Inflammatory macrophage treated with lipopolysaccharide for 4 hours (primary cell): ENCODE measurements around the gene FCSK.
"Not testable (repeated sequence)": the region's sequence is repeated elsewhere in the genome, so short reads cannot be mapped to it uniquely, and the experiment has no call there.

Source experiments
- DNase-seq: peaks from one replicate; pipeline ENCODE4 v3.0.0-alpha.2; 2020

FCSK gene

DNA sequence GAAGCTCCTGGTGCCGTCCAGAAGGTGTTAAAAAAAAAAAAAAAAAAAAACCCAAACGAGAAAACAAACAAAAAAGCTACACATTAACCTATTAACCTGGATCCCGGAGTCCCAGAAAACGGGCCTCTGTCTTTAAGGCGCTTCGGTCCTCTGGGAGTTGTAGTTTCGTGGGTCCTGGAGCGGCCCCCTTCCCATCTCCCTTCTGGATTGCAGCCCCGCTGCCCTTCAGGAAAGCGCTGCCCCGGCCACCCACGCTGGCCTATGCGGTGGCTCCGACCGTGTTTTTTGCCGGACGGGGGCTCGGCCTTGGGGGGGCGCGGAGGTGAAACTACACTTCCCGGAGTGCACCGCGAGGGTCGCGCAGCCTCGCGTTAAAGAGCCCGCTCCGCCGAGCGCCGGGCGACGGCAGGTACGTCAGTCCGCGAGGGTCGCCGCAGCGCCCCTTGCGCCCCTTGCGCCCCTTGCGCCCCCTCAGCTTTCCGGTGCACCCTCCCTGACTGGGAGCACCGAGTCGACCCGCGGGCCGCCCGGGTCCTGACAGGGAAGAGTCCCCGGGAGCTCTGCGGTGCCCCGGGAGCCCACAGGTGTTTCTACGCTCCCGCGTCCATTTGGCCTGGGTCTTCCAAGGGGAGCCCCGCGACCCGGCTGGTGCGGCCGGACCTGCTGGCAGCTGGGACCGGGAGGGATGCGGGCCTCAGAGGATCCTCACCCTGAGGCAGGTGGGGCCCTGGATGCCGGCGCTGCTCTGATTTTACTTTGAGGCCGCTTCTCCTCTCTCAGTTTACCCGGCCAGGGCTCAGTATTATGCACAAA, at the start of gene FCSK:
Gene FCSK, plus strand, starts transcription at position 374 of the 813 bp plus-strand sequence. CDS start 8,596 bp downstream, outside the sequence.
- DNase-seq: peak; percentile 56

DNA sequence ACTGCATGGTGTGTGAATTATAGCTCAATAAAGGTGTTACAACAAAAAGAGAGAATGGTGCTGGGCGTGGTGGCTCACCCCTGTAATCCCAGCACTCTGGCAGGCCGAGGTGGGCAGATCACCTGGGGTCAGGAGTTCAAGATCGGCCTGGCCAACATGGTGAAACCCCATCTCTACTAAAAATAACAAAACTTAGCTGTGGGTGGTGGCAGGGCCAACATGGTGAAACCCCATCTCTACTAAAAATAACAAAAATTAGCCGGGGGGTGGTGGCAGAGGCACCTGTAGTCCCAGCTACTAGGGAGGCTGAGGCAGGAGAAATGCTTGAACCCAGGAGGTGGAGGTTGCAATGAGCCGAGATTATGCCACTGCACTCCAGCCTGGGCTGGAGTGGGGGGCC, 48.3 kb upstream of the FCSK start:
- not testable (repeated sequence) for DNase-seq

DNA sequence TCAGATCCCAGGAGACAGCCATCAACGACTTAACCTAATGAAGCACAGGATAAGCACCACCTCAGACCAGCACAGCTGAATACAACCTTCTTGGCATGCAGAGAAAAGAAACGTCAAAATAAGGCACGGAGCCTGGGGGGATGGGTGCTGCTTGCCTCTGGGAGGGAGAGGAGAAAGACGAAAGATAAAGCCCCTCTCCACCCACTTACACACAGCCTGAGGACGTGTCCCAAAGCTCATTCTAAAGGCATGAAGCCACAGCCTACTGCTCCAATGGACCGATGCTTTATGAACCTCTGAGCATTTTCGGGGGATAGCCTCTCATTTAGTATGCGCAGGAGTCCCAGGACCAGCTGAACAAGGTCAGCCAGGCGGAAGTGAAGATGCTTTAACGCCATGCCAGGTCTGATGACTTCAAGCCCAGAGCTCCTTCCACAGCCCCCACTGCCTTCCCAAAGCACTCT, 46.6 kb upstream of the FCSK start:
- DNase-seq: no peak

DNA sequence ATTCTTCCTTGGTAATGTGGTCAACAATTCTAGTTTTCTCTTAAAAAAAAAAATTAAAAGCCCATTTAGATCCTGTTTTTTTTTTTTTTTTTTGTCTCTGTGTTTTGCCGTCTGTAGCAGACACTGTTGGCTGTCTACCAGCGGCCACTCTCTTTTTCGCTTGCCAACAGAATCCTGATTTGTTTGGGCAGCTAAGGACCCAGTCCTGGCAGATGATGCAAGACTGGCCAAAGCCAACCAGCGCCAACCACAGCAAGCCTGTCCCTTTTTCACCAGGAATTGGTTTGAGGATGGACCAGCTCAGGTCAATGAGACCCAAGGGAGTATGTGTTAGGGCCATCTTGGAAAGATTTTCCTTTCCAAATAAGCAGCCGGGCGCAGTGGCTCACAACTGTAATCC, 43.7 kb upstream of the FCSK start:
- DNase-seq: no peak

DNA sequence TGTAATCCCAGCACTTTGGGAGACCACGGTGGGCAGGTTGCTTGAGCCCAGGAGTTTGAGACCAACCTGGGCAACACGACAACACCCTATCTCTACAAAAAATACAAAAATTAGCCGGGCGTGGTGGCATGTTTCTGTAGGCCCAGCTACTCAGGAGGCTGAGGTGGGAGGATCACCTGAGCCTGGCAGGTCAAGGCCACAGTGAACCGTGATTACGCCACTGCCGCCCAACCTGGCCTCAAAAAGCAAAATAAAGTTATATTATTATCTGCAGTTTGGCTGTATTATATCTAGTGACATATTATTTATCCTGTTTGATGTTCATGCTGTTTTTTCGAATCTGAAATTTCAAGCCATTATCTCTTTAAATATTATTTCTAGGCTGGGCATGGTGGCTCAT, 42.0 kb upstream of the FCSK start:
- no peak for DNase-seq

DNA sequence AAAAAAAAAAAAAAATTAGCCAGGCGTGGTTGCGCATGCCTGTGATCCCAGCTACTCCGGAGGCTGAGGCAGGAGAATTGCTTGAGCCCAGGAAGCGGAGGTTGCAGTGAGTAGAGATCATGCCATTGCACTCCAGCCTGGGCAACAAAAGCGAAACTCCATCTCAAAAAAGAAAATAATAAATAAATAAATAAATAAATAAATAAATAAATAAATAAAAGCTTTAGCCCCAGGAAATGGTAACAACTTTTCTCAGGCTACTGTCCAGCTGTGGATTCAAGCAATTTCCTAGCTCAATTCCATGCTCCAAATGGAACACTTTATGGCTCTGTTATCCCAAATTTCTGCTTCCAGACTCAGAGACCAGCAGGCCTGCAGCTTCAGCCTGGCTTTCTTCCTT, 40.8 kb upstream of the FCSK start:
- DNase-seq: not testable (repeated sequence)

DNA sequence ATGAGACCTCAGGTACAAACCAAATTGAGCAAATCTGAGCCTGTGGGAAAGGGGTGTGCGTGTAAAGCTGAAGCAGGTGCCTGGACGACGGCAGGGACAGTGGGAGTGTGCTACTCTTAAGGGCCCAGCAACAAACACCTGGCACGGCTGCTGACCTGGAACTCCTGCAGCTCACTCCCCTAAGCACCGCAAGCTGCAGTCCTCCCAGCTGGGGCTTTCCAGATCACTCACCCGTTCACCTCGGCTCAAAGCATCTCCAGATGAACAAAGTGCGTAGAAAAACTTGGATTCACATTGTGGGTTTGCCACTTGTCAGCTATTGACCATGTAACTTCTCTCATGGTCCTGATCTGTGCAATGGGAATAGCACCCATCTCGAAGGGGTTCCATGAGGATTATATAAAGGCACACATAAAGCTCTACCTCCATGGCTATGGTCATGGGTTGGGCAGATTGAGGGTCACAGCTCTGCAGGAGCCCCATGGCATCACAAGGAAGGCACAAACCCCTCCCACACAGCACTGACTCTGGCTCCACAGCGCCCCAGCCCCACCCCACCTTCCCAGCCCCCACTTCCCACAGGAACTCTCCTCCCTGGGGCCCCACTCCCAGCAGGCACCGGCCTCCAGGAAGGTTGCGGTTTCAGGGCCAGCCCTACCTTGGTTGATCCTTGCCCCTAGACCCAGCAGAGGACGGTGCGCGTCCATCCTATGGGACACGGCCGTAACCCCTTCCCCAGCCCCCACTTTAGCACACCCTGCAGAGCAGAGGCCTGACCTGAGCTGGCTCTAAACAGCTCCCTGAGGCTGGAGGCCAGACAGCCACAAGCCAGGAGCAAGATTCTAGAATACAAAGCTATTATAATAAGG, 37.4 kb upstream of the FCSK start:
- DNase-seq: no peak

DNA sequence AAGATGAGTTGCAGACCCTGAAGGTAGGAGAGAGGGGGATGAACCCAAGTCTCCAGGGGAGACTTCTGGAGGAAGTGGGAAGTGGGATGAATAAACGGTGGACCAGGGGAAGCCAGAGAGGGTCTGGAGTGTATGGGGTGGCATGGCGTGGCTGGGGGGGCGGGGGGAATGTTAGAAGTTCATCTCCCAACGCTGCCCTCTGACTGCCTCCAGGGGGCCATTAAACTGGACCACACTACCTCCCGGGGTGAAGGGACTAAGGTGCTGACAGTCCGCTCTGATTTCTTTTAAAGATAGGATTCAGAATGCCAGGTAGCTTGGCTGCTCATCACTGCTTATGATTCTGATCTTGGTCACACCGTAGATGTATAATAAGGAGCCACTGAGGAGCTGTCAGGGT, 36.7 kb upstream of the FCSK start:
- no peak for DNase-seq

DNA sequence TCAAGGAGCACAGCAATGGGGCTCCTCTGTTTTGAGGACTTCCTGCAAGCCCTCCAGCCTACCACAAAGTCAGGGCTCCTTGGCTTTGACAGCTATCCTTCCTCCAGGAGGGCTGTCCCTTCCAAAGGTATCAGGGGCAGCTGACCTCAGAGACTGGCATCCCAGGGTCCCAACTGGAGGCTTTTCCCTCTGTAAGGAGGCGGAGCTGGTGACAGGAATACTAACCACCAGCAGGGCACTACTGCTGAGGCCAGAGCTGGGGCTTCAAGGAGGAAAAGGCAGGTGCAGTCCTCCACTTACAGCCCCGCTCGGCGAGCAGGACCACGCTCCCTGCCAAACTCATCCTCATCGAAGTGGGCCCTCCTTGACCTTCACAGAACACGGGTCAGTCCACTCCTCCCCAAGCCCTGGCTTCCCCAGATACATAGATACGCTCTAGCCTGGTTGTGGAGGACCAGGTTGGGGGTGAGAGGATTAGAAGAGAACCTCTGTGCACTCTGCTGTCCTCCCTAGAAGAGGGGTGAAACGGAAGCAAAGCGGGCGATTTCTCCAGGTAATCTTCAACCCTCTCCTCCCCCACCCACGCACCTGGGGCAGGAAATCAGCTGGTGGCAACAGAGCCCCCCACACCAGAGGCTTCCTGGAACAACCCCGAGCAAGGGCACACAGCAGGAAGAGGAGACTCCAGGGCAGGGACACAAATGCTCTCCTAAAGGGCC, 36.0 kb upstream of the FCSK start:
- no peak for DNase-seq

DNA sequence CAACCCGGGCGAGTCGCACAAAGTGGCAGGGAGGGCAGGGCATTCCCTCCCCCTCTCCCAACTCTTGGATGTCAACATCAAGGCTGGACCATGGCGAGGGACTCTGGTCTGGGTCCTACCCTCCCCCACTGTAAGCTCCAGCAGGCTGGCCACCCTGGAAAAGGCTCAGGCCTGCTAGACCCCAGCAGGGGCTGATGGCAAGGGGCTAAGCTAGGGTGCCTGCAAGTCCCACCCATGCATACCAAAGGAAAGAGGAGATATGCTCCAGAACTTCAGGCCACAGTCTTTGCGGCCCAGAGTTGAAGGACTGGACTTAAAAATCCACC, 35.4 kb upstream of the FCSK start:
- no peak for DNase-seq

DNA sequence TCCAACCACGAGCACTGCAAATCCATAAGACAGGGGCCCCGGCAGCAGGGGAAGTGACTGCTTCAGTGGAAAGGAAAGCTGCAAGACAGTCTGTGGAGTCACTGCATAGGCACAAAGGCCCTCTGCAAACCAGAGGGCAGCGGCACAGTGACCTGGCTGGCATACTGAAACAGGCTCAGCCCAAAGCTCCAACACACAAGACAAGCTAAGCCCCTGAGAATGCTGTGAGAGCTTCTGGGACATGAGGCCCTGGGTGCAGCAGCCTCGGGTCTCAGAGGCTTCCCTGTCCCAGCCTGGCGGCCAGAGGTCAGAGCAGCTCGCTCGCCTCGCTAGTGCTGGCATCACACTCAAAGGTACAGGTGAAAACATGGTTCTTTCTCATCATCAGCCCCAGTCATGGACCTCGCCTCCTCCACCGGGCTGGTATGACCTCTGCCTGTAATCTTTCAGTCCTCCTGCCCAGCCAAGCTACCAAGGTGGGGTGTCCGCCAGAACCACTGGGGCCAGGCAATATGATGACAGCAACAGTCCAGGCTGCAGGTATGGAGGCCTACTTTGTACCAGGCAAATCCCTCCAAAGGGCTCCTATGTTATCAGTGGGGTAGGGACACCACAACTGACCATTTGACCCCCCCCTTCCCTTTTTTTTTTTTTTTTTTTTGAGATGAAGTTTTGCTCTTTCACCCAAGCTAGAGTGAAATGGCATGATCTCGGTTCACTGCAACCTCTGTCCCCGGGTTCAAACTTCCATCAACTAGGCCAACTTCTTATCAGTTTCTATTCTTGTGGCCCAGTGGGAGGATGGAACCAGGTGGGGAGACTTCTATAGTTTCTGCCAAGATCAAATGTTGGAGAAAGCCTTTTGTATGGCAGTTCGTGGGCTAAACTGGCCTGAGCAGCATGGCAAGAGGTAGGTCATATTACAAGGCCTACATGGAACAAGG, 34.7 kb upstream of the FCSK start:
- DNase-seq: peak; percentile 26

DNA sequence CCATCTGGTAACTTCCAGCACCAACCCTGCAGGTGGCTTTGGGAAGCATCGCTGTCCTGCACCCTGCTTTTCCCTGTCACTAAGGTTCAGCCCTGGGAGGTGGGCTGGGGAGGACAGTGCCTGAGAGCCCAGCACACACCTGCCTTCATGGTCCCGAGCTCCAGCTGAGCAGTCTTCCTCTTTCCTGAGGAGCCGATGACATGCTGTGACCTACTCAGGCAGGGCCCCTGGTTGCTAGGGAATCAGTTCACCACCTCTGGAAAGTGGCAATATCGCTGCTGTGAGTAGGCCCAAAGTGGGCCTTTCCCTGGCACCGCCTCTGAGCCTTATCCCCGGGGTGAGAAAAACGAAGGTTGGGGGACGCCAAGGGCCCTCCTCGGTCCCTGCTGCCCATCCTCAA, 33.4 kb upstream of the FCSK start:
- no peak for DNase-seq

DNA sequence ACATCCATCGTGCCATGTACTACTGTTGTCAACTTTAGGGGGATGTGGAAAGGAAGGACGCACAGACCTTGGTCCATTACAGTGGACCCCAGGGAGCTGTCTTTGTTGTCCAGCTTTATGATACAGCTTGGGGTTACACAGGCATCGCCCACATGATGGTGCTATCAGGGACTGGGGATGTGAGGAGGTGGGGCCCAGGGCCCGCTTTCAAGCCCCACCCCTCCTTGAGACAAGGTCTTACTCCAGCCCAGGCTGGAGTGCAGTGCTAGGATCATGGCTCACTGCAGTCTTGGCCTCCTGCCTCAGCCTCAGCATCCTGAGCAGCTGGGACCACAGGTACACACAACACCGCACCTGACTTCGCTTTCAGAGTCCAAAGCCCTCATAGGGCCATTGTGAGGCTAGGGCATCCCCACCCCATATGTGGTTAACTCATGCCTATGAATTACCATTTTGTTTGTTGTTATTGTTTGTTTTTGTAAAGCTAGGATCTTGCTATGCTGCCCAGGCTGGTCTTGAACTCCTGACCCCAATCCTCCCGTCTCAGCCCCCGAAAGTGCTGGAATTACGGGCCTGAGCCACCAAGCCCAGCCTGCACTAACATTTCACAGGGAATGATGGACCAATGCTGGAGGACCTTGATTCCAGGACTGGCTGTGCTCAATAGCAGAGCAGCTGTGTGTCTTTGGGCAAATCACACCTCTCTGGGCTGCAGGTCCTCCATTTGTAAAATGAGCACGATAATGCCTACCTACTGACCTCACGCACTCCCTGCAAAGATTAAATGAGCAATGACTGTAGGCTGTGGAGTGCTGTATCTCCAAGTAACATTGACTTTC, 32.7 kb upstream of the FCSK start:
- DNase-seq: no peak

DNA sequence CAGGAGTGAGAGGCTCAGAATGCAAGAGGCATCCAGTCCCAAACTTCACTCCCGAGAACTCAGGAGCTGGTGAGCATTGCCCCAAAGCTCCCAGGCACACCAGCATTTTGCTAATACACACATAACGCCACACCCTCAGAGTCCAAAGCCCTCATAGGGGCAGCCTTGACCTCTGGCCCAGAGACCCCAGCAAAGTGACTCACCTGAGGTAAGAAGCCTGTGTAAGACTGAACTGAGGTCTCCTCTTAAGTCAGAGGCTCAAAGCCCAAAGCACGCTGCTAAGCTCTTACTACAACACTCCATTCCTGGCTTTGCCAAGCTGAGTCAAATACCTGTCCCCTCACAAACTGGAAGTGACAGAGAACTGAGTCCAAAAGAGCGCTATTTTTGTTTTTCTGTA, 31.9 kb upstream of the FCSK start:
- DNase-seq: no peak

DNA sequence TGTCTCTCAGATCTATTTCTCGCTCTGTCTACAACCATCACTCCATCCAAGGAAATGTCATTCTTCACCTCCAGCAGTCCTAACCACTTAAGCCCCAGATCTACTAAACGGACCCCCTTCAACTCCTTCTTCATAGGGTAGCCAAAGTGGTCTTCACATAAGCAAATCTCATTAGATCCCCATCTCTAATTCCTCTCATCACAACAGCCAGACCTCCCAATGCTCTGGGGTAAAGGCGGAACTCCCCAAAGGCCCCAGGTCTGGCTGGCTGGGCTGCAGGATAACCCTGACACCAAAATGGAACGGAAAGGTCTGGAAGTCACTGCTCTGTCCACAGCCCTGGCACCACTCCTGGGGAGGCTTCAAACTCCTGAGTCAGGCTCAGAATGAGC, 26.6 kb upstream of the FCSK start:
- no peak for DNase-seq

DNA sequence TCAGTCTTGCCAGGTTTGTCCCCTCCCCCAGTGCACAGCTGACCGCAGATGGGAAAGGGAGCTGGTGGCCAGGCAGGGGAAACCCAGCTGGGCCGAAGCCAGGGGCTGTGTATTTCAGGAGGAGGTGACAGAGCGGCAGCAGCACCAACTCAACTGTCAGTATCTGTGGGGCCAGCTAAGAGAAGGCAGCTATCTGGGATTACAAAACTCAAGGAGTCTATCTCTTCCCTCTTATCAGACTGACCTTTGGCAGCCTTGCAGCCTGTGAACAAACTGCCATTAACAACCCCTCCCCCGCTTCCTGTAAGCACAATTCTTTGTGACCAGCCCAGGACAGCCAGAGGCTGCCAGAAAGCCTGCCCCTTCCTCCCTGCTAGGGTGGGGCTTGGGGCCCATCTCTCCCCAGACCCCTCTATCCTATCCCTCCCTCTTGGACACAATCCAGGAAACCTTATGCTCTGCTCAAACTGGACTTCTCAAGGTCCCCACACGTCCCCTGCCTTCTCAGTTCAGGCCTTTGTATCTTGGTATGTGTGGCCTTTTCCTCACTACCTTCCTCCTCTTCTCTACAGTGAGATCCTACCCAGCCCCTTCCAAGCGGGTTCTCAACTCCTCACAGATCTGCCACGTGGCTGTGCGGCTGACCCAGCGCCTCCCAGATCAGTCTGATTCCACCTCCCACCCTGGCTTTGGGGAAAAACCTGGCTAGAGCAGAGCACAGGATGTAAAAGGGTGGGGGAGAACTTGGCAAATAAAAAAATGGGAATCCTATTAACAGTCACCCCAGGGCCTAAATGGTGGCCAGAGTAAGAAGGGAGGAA, 26.0 kb upstream of the FCSK start:
- peak; percentile 97 for DNase-seq

DNA sequence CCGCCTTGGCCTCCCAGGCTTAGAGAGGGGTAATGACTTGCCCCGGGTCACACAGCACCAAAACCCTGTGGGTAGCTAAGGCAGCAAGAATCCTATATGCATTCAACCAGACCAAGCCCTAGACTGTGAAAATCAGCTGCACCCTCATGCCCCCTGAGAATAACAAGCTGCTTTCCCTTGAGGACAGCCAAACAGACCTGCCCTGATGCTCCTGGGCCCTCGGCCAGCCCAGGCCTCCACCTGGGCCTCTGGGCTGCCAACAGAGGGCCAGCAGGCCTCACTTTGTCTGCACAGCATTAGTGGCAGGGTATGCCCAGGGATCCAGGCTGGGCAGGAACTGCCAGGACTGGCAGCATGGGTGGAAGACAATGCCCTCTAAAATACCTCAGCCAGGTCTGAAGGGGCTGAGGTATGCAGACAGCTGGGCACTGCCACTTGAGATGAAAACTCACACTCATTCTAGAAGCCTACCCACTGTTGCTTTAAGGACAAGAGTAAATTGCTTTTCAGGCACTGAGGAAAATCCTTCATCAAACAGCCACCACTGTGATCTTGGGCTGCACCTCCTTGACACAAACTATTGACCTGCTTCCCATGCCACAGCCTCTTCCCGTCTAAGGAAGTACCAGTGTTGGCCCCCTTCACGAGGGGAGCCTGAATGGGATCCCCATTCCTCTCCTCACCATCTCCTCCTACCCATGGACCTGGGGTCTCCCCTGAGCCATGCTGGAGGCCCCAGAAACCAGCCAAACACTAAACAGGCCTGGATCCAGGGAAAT, 24.3 kb upstream of the FCSK start:
- DNase-seq: no peak

DNA sequence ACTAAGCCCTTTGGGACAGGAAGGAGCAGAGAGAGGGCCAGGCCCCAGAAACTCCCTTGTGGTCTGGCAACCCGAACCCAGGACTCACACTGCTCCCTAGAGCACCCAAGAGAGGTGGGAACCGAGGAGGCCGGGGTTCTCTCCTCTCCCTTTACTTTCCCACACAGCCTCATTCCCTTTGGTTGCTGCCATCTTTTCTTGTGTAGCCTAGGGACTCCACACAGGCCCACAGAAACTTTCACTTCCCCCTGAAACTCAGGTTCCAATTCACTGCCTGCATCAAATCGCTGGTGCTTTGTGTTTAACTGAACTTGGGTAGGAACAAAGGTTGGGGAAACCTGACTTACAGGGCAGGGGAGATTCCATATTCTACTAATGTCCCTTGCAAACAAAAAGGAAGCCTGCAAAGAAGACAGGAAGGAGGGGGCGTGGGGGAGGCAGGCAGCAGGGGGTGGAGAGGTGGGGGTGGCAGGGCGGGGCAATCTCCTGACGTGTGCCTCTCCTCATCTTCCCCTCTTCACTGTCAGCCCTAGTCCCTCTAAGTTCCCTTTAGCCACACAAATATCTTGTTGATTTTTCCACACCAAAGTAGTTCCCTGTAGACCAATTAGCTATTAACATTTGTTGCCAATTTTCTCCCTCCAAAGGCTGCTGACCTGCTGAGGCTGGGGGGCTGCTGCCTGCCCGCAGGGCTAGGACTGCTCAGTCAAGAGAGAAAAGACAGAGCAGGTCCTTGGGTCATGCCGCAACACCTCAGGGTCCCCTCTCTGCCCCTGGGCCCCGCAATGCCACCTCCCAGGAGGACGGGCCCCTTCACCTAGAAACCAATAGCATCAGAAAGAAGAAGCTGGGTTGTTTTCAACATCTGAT, 23.5 kb upstream of the FCSK start:
- DNase-seq: peak; percentile 95

DNA sequence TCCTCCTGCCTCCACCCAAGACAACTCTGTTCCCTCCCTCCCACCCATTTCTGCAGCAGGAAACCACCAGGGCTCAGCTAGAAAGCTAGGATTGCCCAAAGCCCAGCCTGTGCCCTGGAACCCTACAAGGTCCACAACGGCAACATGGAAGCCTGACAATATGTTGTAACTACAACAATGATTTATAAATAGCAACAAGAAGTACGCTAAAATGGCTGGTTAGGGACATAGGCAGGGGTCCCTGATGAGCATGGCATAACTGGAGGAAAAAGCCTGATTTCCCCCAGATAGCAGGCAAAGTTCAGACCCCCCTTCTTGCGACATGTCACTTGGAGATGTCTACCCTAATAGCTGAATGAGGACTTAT, 22.1 kb upstream of the FCSK start:
- peak; percentile 49 for DNase-seq
